ENCODE measurements around the gene ELOVL2. TPM values are rescaled to one million over a fixed set of nuclear protein-coding genes. Genes with fewer than 3 reads are reported as not detected.

The ELOVL2 gene
- total RNA-seq, 1 donor from 2014 or later, result under 0.01 TPM

DNA sequence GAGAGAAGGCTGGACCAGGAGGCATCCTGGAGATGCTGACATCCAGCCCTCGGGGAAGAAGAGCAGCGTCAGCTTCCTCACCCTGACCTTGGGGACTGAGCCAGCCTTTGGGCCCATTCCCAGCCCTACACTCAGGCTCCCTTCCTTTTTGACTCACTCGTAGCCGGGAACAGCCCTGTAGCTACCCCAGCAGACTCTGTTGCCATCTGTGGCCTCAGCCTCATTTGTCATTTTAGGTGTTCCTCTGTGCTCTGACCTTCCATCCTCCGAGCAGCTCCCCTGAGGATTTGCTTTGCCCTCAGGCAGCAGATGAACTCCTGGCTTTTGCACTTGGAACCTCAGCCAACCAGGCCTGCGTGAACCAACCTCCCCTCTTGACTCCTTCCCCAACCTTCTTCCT is 67.5 kb downstream of the ELOVL2 start:
- DNase-seq (ENCODE audit: low read depth), result no peak
- Histone ChIP-seq H3K4me3 (ENCODE audit: low read depth, low read length) (no peak overlapping the region), H3K27me3 (ENCODE audit: control insufficient read depth, insufficient read depth, low read length) (peaks cover 2% of the 10 kb centered on the region), H3K36me3 (ENCODE audit: control insufficient read depth, insufficient read depth, low read length) (no peaks in the 10 kb centered on the region)
- TF ChIP-seq, protein P1, sequence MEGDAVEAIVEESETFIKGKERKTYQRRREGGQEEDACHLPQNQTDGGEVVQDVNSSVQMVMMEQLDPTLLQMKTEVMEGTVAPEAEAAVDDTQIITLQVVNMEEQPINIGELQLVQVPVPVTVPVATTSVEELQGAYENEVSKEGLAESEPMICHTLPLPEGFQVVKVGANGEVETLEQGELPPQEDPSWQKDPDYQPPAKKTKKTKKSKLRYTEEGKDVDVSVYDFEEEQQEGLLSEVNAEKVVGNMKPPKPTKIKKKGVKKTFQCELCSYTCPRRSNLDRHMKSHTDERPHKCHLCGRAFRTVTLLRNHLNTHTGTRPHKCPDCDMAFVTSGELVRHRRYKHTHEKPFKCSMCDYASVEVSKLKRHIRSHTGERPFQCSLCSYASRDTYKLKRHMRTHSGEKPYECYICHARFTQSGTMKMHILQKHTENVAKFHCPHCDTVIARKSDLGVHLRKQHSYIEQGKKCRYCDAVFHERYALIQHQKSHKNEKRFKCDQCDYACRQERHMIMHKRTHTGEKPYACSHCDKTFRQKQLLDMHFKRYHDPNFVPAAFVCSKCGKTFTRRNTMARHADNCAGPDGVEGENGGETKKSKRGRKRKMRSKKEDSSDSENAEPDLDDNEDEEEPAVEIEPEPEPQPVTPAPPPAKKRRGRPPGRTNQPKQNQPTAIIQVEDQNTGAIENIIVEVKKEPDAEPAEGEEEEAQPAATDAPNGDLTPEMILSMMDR (IDR thresholded peaks at IDR 0.05; ENCODE audit: insufficient read depth, low read length, severe bottlenecking), result no peak
- FAIRE-seq, result no peak

DNA sequence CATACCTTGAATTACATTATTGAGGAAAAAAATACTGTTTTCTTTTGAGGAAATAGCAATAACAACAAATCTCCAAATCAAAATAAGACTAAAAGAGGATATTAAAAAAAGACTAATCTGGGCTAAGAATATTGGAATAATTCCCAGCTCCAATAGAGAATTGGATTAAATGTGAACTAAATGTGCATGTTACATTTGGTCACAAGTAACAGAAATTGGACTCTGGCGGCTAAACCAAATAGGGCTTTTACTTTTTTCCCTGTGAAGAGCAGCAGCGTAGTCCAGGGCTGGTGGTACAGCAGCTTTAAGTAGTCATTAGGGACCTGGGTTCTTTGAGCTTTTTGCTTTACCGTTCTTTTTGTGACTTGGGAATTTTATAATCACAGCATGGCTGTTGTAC is 71.9 kb downstream of the ELOVL2 start:
- no peak for FAIRE-seq
- no peak for DNase-seq (ENCODE audit: low read depth)
- Histone ChIP-seq H3K36me3 (ENCODE audit: control insufficient read depth, insufficient read depth, low read length) (no peaks in the 10 kb centered on the region), H3K27me3 (ENCODE audit: control insufficient read depth, insufficient read depth, low read length) (no peaks in the 10 kb centered on the region), H3K4me3 (ENCODE audit: low read depth, low read length) (no peak overlapping the region)
- TF ChIP-seq, protein P1 (IDR thresholded peaks at IDR 0.05; ENCODE audit: insufficient read depth, low read length, severe bottlenecking), result no peak

DNA sequence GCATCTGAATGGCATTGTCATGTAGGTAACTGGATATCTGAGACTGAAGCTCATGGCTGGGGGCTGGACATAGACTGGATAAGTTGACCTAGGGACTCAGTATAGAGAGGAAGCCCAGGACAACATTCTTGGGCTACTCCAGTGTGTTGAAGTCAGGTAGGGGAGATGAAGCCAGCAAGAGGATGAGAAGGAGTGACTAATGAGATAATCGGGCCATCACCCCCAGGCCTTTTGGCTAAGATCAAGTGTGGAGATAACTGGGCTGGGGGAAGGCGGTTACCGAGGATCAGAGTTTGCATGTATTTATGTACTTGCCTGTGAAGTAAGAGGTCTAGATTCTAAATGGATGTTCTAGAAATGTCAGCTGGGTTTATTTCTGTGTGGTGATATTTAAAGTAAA is 73.4 kb downstream of the ELOVL2 start:
- no peak for FAIRE-seq
- no peak overlapping the region for H3K4me3 ChIP-seq (ENCODE audit: low read depth, low read length)
- H3K27me3 ChIP-seq (ENCODE audit: control insufficient read depth, insufficient read depth, low read length), result no peaks in the 10 kb centered on the region
- DNase-seq (ENCODE audit: low read depth), result no peak
- H3K36me3 ChIP-seq (ENCODE audit: control insufficient read depth, insufficient read depth, low read length), result no peaks in the 10 kb centered on the region
- TF ChIP-seq, protein P1 (IDR thresholded peaks at IDR 0.05; ENCODE audit: insufficient read depth, low read length, severe bottlenecking), result no peak

DNA sequence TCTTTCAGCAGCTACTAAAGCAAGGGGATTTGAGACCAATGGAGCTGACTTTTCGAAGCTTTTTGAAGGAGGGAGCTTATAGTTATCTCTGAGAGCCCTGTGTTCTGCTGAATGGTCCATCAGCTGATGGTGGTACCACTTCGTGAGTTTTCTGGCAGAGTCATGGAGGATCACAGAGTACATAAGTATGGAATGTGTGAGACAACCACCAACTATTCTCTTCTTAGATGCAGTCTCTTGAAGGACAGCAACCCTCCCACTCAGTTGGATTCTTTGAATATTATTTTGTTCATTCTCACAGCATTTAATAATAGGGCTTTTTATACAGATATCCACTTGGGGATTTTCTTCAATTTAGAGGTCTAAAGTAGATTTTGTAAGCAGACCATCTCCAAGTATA is 75.3 kb downstream of the ELOVL2 start:
- DNase-seq (ENCODE audit: low read depth), result no peak
- TF ChIP-seq, protein P1 (IDR thresholded peaks at IDR 0.05; ENCODE audit: insufficient read depth, low read length, severe bottlenecking), result no peak
- FAIRE-seq, result peak; percentile 79
- no peaks in the 10 kb centered on the region for H3K36me3 ChIP-seq (ENCODE audit: control insufficient read depth, insufficient read depth, low read length)
- H3K4me3 ChIP-seq (ENCODE audit: low read depth, low read length), result no peak overlapping the region
- H3K27me3 ChIP-seq (ENCODE audit: control insufficient read depth, insufficient read depth, low read length), result no peaks in the 10 kb centered on the region

DNA sequence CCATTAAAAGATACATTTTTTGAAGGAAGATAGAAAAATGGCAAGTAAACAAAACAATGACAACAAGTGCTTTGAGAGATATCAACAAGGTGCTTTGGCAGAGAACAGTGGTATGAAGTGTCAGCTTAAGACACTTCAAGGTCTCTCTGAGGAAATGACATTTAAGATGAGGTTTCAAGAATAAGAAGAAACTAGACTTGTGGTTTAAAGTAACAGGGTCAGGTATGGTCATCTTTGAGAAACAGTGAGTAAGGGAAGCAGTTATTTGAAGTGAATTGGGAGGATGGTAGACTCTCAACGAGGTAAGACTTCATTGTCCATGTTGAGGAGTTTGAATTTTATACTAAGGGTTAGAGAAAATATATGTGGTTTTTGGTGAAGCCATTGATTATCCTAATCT is 79.4 kb downstream of the ELOVL2 start:
- Histone ChIP-seq H3K4me3 (ENCODE audit: low read depth, low read length) (no peak overlapping the region), H3K27me3 (ENCODE audit: control insufficient read depth, insufficient read depth, low read length) (no peaks in the 10 kb centered on the region), H3K36me3 (ENCODE audit: control insufficient read depth, insufficient read depth, low read length) (no peaks in the 10 kb centered on the region)
- FAIRE-seq (no peak), DNase-seq (ENCODE audit: low read depth) (no peak)
- TF ChIP-seq, protein P1 (IDR thresholded peaks at IDR 0.05; ENCODE audit: insufficient read depth, low read length, severe bottlenecking), result no peak

DNA sequence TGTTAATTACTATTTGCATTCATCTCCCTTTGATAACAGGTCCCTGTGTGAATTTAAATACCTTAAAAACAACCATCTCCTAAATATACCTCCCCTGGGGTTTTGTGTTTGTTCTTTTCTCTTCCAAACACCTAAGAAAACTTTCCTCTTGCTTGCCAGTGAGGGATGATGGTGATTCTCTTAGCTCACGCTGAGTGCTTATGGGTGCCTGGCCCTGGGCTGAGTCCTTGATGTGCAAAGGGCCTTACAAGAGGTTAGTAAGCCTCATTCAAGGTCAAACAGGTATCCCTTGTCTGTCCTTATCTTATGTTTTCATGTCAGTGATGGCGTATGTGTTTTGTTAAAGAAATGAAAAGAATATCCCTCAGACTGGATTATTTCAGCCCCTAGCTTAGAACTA is 81.0 kb downstream of the ELOVL2 start:
- Histone ChIP-seq H3K27me3 (ENCODE audit: control insufficient read depth, insufficient read depth, low read length) (no peaks in the 10 kb centered on the region), H3K4me3 (ENCODE audit: low read depth, low read length) (no peak overlapping the region), H3K36me3 (ENCODE audit: control insufficient read depth, insufficient read depth, low read length) (no peaks in the 10 kb centered on the region)
- TF ChIP-seq, protein P1 (IDR thresholded peaks at IDR 0.05; ENCODE audit: insufficient read depth, low read length, severe bottlenecking), result no peak
- DNase-seq (ENCODE audit: low read depth) (no peak), FAIRE-seq (no peak)

All from bronchial epithelial cell (primary cell).